HCT116 (cell line): ENCODE results near the gene DEFB127. TPM values are rescaled to one million over a fixed set of nuclear protein-coding genes. Genes with fewer than 3 reads are reported as not detected.

Source experiments
- ATAC-seq: fragments of 200-7000 bp; cut with Tn5 transposase; 2 replicates; pipeline ENCODE4 v1.9.1; 2020; ENCODE audit warnings: mild to moderate bottlenecking, moderate library complexity
- BruUV-seq: library from RNA; stranded (reverse); fragments of 400-500 nt; replicated peaks from 2 replicates; lab custom pipeline; 2021; lab: Mats Ljungman, UMichigan
- CTCF ChIA-PET: fragments of 300-600 bp; sonication (Branson Sonifier 250); formaldehyde crosslinking; loops from one replicate; lab custom pipeline; 2021; ENCODE audit warnings: antibody characterized with exemption; lab: Charles Lee
- POLR2A ChIA-PET: fragments of 300-600, 350-600 bp; sonication (Branson Sonifier 250); formaldehyde crosslinking; loops from one replicate; lab custom pipeline; 2021; ENCODE audit warnings: antibody characterized with exemption; lab: Charles Lee
- RAD21 ChIA-PET, 2 experiments: fragments of 300-600 bp; sonication (Branson Sonifier 250); formaldehyde crosslinking; loops; one replicate each; lab custom pipeline; 2023; ENCODE audit warnings: low total read pairs in 2 of 2; ENCODE audit not compliant: uncharacterized antibody in 2 of 2, unreplicated experiment in 2 of 2, low non-redundant PET in 1 of 2; lab: Charles Lee
- DNase-seq: peaks from one replicate; pipeline ENCODE4 v3.0.0-alpha.2; 2010; ENCODE audit warnings: low read depth, low spot score
- H2AFZ ChIP-seq: fragments of 200-600 bp; shearing (Covaris generic), sonication (generic); 2 replicates; pipeline ENCODE4 v1.6.1; 2017; ENCODE audit warnings: low read depth, mixed run types, mixed read lengths, antibody characterized with exemption, low read length; ENCODE audit not compliant: poor library complexity, severe bottlenecking
- H3K27ac ChIP-seq: 2 replicates; pipeline ENCODE4 v1.5.1; 2012; ENCODE audit warnings: low read depth, low read length
- H3K27me3 ChIP-seq: fragments of 200-600 bp; sonication (generic); 2 replicates; pipeline ENCODE4 v1.6.1; 2016; ENCODE audit warnings: mixed run types, low read length, mixed read lengths; ENCODE audit not compliant: insufficient read depth
- H3K36me3 ChIP-seq, 2 experiments: fragments of 200-500 bp in 1 of 2; fragments of 200-600 bp in 1 of 2; sonication (Bioruptor generic) in 1 of 2; sonication (generic) in 1 of 2; 2 replicates each; pipeline versions ENCODE4 v1.5.1 to v1.6.1; 2014 to 2016; ENCODE audit warnings: low read length in 2 of 2, inconsistent platforms in 1 of 2, mixed read lengths in 1 of 2, mixed run types in 1 of 2; ENCODE audit not compliant: insufficient read depth in 2 of 2, control insufficient read depth in 1 of 2
- H3K4me1 ChIP-seq, 2 experiments: fragments of 200-600 bp in 1 of 2; sonication (generic) in 1 of 2; 2 replicates each; pipeline versions ENCODE4 v1.5.1 to v1.6.1; 2012 to 2017; ENCODE audit warnings: low read length in 2 of 2, inconsistent platforms in 1 of 2, mild to moderate bottlenecking in 1 of 2, mixed read lengths in 1 of 2, mixed run types in 1 of 2, moderate library complexity in 1 of 2; ENCODE audit not compliant: insufficient read depth in 2 of 2, control insufficient read depth in 1 of 2
- H3K4me2 ChIP-seq: fragments of 200-600 bp; sonication (generic); 2 replicates; pipeline ENCODE4 v1.6.1; 2017; ENCODE audit warnings: mixed run types, low read length, mixed read lengths
- H3K4me3 ChIP-seq, 2 experiments: fragments of 200-600 bp in 1 of 2; sonication (generic) in 1 of 2; replicated peaks in 1 of 2; 2 replicates each; pipeline ENCODE4 v1.5.1; 2011 to 2016; ENCODE audit warnings: low read length in 2 of 2, control low read depth in 1 of 2, low read depth in 1 of 2, mild to moderate bottlenecking in 1 of 2, mixed read lengths in 1 of 2, mixed run types in 1 of 2
- H3K79me2 ChIP-seq: fragments of 200-600 bp; sonication (generic); 2 replicates; pipeline ENCODE4 v1.6.1; 2017; ENCODE audit warnings: mild to moderate bottlenecking, mixed run types, low read length, moderate library complexity, mixed read lengths; ENCODE audit not compliant: insufficient read depth
- H3K9ac ChIP-seq: fragments of 200-600 bp; sonication (generic); 2 replicates; pipeline ENCODE4 v1.6.1; 2016; ENCODE audit warnings: low read length, mixed read lengths
- H3K9me2 ChIP-seq: fragments of 200-600 bp; sonication (generic), shearing (Covaris generic); 2 replicates; pipeline ENCODE4 v1.6.1; 2017; ENCODE audit warnings: mixed run types, mild to moderate bottlenecking, moderate library complexity; ENCODE audit not compliant: insufficient read depth
- H3K9me3 ChIP-seq, 2 experiments: fragments of 200-500 bp in 1 of 2; fragments of 200-600 bp in 1 of 2; sonication (Bioruptor generic) in 1 of 2; sonication (generic) in 1 of 2; 2 replicates each; pipeline ENCODE4 v1.6.1; 2014 to 2017; ENCODE audit warnings: low read length in 2 of 2, mixed read lengths in 2 of 2, inconsistent platforms in 1 of 2, low read depth in 1 of 2, mild to moderate bottlenecking in 1 of 2, mixed run types in 1 of 2, moderate library complexity in 1 of 2; ENCODE audit not compliant: control insufficient read depth in 1 of 2, insufficient read depth in 1 of 2
- H4K20me1 ChIP-seq: fragments of 200-600 bp; sonication (generic), shearing (Covaris generic); 2 replicates; pipeline ENCODE4 v1.6.1; 2017; ENCODE audit warnings: mixed run types, mild to moderate bottlenecking, moderate library complexity; ENCODE audit not compliant: insufficient read depth
- ELF1 ChIP-seq: IDR thresholded peaks from 2 replicates; pipeline ENCODE4 v1.6.1; 2012; ENCODE audit warnings: low read depth, borderline replicate concordance
- EZH2 ChIP-seq: fragments of 200-600 bp; sonication (generic); IDR thresholded peaks from 2 replicates; pipeline ENCODE4 v1.6.1; 2017; ENCODE audit warnings: antibody characterized with exemption, mixed run types
- EZH2phosphoT487 ChIP-seq: fragments of 200-600 bp; IDR thresholded peaks from 2 replicates; pipeline ENCODE4 v1.6.1; 2018; ENCODE audit warnings: antibody characterized with exemption, borderline replicate concordance
- RAD21 ChIP-seq: IDR thresholded peaks from 2 replicates; pipeline ENCODE4 v1.6.1; 2012; ENCODE audit warnings: low read depth, mild to moderate bottlenecking
- SIN3A ChIP-seq: IDR thresholded peaks from 2 replicates; pipeline ENCODE4 v1.6.1; 2012; ENCODE audit warnings: low read depth
- TCF7L2 ChIP-seq: IDR thresholded peaks from 2 replicates; pipeline ENCODE4 v1.7.0; 2011; ENCODE audit warnings: borderline replicate concordance, inconsistent platforms; ENCODE audit not compliant: insufficient read depth, insufficient read length; ENCODE audit errors: extremely low read depth
- ZFX ChIP-seq: fragments of 450-650 bp; IDR thresholded peaks from 2 replicates; pipeline ENCODE4 v1.6.1; 2017
- intact Hi-C: fragments of 100-400 bp; cut with micrococcal nuclease; formaldehyde crosslinking; loops from 2 replicates; pipeline ENCODE4 v1.10.0; 2022
- total RNA-seq: library from RNA; stranded (reverse); gene quantifications from one replicate; pipeline ENCODE4 v1.2.1, GENCODE V29; 2021; ENCODE audit not compliant: unreplicated experiment
- TF ChIP-seq, protein P1 (sequence below): IDR thresholded peaks from 2 replicates; pipeline ENCODE4 v1.6.1; 2012

Gene DEFB127
- total RNA-seq, 1 experiment from 2014 or later, result not detected

GRCh38 chr20:152131-152530 is 5.1 kb upstream of the DEFB127 start (continued):
- TF ChIP-seq ELF1, result no peak

- Histone ChIP-seq H3K4me3 (no peak overlapping the region), H3K9me3 (no peaks in the 10 kb centered on the region), H3K27ac (no peak overlapping the region), H2AFZ (no peak overlapping the region), H3K9me2 (no peaks in the 10 kb centered on the region), H3K36me3 (no peaks in the 10 kb centered on the region), H3K79me2 (no peaks in the 10 kb centered on the region), H3K9ac (no peak overlapping the region), H4K20me1 (no peaks in the 10 kb centered on the region), H3K4me2 (no peak overlapping the region), H3K27me3 (0 out of 2 replicates have a peak, but pooled peaks cover 3% of the 10 kb centered on the region), H3K4me1 (no peaks in the 10 kb centered on the region)
- no TSS peak for BruUV-seq
- TF ChIP-seq ELF1, result no peak
- TF ChIP-seq EZH2, result no peak
- TF ChIP-seq ZFX, result no peak
- no peak for TF ChIP-seq SIN3A
- ChIA-PET CTCF (no interaction called here), RAD21 (no interaction called here), POLR2A (no interaction called here)
- ATAC-seq (no peak), DNase-seq (no peak)
- intact Hi-C loops, result no loop called here
Observed at GRCh38 chr20:164618-165017, 7.4 kb downstream of the DEFB127 start.

DNA sequence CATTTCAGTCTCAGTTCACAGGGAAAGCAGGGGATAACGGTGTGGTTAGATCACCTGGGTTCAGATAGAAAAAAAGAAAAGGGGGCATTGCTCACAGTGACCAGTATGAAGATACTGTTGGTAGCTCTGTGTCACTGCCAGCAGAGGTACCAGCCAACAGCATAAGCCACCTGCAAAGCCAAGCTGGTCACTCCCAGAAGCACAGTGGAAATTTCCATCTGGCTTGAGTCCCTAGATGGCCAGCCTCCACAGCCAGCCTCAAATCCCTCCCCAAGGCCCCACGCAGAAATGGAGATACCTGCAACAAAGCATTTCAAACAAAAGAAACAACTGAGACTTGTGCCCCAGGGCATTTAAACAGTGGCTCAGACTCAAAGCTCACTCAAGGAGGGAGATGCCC is 11.6 kb downstream of the DEFB127 start:
- no peak for TF ChIP-seq TCF7L2
- no peak for TF ChIP-seq EZH2
- no peak for TF ChIP-seq EZH2phosphoT487
- TF ChIP-seq ZFX, result no peak
- TF ChIP-seq, protein P1, sequence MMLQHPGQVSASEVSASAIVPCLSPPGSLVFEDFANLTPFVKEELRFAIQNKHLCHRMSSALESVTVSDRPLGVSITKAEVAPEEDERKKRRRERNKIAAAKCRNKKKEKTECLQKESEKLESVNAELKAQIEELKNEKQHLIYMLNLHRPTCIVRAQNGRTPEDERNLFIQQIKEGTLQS, result no peak
- TF ChIP-seq RAD21, result no peak
- DNase-seq (no peak), ATAC-seq (no peak)
- H3K9me3 ChIP-seq, result no peaks in the 10 kb centered on the region
- intact Hi-C loops, result no loop called here
- H3K9me2 ChIP-seq, result no peaks in the 10 kb centered on the region
- no peak overlapping the region for H3K4me2 ChIP-seq
- no peaks in the 10 kb centered on the region for H3K36me3 ChIP-seq
- H3K27me3 ChIP-seq, result 0 out of 2 replicates have a peak, but pooled peaks cover 3% of the 10 kb centered on the region
- no peak overlapping the region for H3K9ac ChIP-seq
- no TSS peak for BruUV-seq
- no peak overlapping the region for H2AFZ ChIP-seq
- ChIA-PET CTCF (no interaction called here), RAD21 (no interaction called here), POLR2A (no interaction called here)
- H3K4me3 ChIP-seq, result no peak overlapping the region
- H3K27ac ChIP-seq, result no peak overlapping the region
- no peaks in the 10 kb centered on the region for H4K20me1 ChIP-seq
- H3K79me2 ChIP-seq, result no peaks in the 10 kb centered on the region
- H3K4me1 ChIP-seq, result no peaks in the 10 kb centered on the region
